SK-N-SH treated with all-trans-retinoic acid at 6 μM for 48 hours (cell line): ENCODE measurements around the gene BTG1.

Experiments used
- ATAC-seq: fragments of 200-7000 bp; cut with Tn5 transposase; 3 replicates; pipeline ENCODE4 v1.9.1; 2020; ENCODE audit warnings: mild to moderate bottlenecking, moderate library complexity
- ARNTL ChIP-seq: fragments of 450-650 bp; formaldehyde crosslinking; IDR thresholded peaks from 2 replicates; pipeline ENCODE4 v1.5.0; 2020; ENCODE audit warnings: low read depth, mild to moderate bottlenecking, moderate library complexity, borderline replicate concordance
- BACH2 ChIP-seq: fragments of 250-450 bp; sonication (Bioruptor Pico); IDR thresholded peaks from 2 replicates; pipeline ENCODE4 v1.9.0; 2021; ENCODE audit warnings: mild to moderate bottlenecking, borderline replicate concordance
- CSDC2 ChIP-seq: fragments of 250-450 bp; sonication (Bioruptor Pico); IDR thresholded peaks from 2 replicates; pipeline ENCODE4 v1.5.0; 2020; ENCODE audit warnings: mild to moderate bottlenecking, moderate library complexity
- ESRRG ChIP-seq: fragments of 250-450 bp; sonication (Bioruptor Pico); IDR thresholded peaks from 2 replicates; pipeline ENCODE4 v1.6.1; 2021; ENCODE audit warnings: mild to moderate bottlenecking
- GLIS3 ChIP-seq: fragments of 250-450 bp; sonication (Bioruptor Pico); IDR thresholded peaks from 2 replicates; pipeline ENCODE4 v1.5.0; 2020; ENCODE audit warnings: mild to moderate bottlenecking, moderate library complexity
- ISL1 ChIP-seq: fragments of 250-450 bp; sonication (Bioruptor Pico); IDR thresholded peaks from 2 replicates; pipeline ENCODE4 v2.1.2; 2022; ENCODE audit warnings: mild to moderate bottlenecking, moderate library complexity
- OSR1 ChIP-seq: fragments of 250-450 bp; sonication (Bioruptor Pico); IDR thresholded peaks from 2 replicates; pipeline ENCODE4 v1.8.0; 2022; ENCODE audit warnings: moderate library complexity, mild to moderate bottlenecking, inconsistent platforms
- RARB ChIP-seq: fragments of 250-450 bp; sonication (Bioruptor Pico); IDR thresholded peaks from 2 replicates; pipeline ENCODE4 v1.8.0; 2021; ENCODE audit warnings: mild to moderate bottlenecking, moderate library complexity
- SNAI2 ChIP-seq: fragments of 250-450 bp; sonication (Bioruptor Pico); IDR thresholded peaks from 2 replicates; pipeline ENCODE4 v1.5.0; 2020; ENCODE audit warnings: mild to moderate bottlenecking, moderate library complexity
- TCF4 ChIP-seq: fragments of 250-450 bp; sonication (Bioruptor Pico); IDR thresholded peaks from 2 replicates; pipeline ENCODE4 v1.8.0; 2021; ENCODE audit warnings: mild to moderate bottlenecking, moderate library complexity, borderline replicate concordance
- TOX ChIP-seq: fragments of 250-450 bp; sonication (Bioruptor Pico); IDR thresholded peaks from 2 replicates; pipeline ENCODE4 v1.8.0; 2021; ENCODE audit warnings: mild to moderate bottlenecking, moderate library complexity, borderline replicate concordance
- ZC3H10 ChIP-seq: fragments of 250-450 bp; sonication (Bioruptor Pico); IDR thresholded peaks from 2 replicates; pipeline ENCODE4 v1.5.1; 2021; ENCODE audit warnings: mild to moderate bottlenecking, moderate library complexity
- ZFP3 ChIP-seq: fragments of 250-450 bp; sonication (Bioruptor Pico); IDR thresholded peaks from 2 replicates; pipeline ENCODE4 v1.5.0; 2020; ENCODE audit warnings: mild to moderate bottlenecking, moderate library complexity
- ZFP30 ChIP-seq: fragments of 450-650 bp; formaldehyde crosslinking; IDR thresholded peaks from 2 replicates; pipeline ENCODE4 v1.5.0; 2022; ENCODE audit warnings: mild to moderate bottlenecking, moderate library complexity
- ZNF565 ChIP-seq: fragments of 450-650 bp; formaldehyde crosslinking; conservative IDR thresholded peaks from 2 replicates; pipeline ENCODE4 v1.5.0; 2020; ENCODE audit warnings: low read depth, mild to moderate bottlenecking, moderate library complexity
- ZNF70 ChIP-seq: fragments of 450-650 bp; formaldehyde crosslinking; IDR thresholded peaks from 2 replicates; pipeline ENCODE4 v1.5.0; 2020; ENCODE audit warnings: mild to moderate bottlenecking, moderate library complexity
- ZNF8 ChIP-seq: fragments of 450-650 bp; formaldehyde crosslinking; IDR thresholded peaks from 2 replicates; pipeline ENCODE4 v1.5.0; 2020; ENCODE audit warnings: mild to moderate bottlenecking, moderate library complexity
- TF ChIP-seq, protein P1 (sequence below): fragments of 250-450 bp; sonication (Bioruptor Pico); IDR thresholded peaks from 2 replicates; pipeline ENCODE4 v1.5.0; 2020; ENCODE audit warnings: mild to moderate bottlenecking, moderate library complexity
- TF ChIP-seq, protein P2 (sequence below): fragments of 250-450 bp; sonication (Bioruptor Pico); IDR thresholded peaks from 2 replicates; pipeline ENCODE4 v1.5.1; 2020; ENCODE audit warnings: low read depth, mild to moderate bottlenecking, moderate library complexity
- TF ChIP-seq, protein P3 (sequence below): fragments of 250-450 bp; sonication (Bioruptor Pico); IDR thresholded peaks from 2 replicates; pipeline ENCODE4 v1.8.0; 2021; ENCODE audit warnings: low read depth, mild to moderate bottlenecking, moderate library complexity, borderline replicate concordance
- TF ChIP-seq, protein P4 (sequence below): fragments of 250-450 bp; sonication (Bioruptor Pico); IDR thresholded peaks from 2 replicates; pipeline ENCODE4 v1.5.1; 2021; ENCODE audit warnings: mild to moderate bottlenecking, moderate library complexity
- TF ChIP-seq, protein P5 (sequence below): fragments of 250-450 bp; sonication (Bioruptor Pico); IDR thresholded peaks from 2 replicates; pipeline ENCODE4 v1.8.0; 2020; ENCODE audit warnings: mild to moderate bottlenecking, moderate library complexity, borderline replicate concordance

The BTG1 gene

DNA sequence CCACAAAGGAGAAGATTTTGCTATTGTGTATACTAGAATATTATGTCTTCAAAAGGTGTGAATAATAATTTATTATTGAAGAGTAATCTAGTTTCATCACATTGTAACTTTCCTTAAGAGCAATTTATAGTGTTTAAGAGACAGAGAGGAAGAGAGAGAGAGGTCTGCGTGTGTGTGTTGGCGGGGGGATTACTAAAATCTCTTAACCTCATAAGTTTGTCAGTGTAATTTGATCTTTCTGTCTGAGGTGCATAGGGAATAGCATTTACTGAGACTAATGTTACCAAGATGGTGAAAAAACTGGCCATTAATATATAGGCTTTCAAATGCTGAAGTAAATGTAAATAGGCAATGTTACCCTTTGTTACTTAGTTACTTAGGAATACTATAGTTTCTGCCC, 48.2 kb upstream of the BTG1 start:
- no peak for TF ChIP-seq TCF4 (CRISPR knock-in tag)
- TF ChIP-seq ZFP30 (CRISPR knock-in tag), result no peak
- TF ChIP-seq, protein P1, sequence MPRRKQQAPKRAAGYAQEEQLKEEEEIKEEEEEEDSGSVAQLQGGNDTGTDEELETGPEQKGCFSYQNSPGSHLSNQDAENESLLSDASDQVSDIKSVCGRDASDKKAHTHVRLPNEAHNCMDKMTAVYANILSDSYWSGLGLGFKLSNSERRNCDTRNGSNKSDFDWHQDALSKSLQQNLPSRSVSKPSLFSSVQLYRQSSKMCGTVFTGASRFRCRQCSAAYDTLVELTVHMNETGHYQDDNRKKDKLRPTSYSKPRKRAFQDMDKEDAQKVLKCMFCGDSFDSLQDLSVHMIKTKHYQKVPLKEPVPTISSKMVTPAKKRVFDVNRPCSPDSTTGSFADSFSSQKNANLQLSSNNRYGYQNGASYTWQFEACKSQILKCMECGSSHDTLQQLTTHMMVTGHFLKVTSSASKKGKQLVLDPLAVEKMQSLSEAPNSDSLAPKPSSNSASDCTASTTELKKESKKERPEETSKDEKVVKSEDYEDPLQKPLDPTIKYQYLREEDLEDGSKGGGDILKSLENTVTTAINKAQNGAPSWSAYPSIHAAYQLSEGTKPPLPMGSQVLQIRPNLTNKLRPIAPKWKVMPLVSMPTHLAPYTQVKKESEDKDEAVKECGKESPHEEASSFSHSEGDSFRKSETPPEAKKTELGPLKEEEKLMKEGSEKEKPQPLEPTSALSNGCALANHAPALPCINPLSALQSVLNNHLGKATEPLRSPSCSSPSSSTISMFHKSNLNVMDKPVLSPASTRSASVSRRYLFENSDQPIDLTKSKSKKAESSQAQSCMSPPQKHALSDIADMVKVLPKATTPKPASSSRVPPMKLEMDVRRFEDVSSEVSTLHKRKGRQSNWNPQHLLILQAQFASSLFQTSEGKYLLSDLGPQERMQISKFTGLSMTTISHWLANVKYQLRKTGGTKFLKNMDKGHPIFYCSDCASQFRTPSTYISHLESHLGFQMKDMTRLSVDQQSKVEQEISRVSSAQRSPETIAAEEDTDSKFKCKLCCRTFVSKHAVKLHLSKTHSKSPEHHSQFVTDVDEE (CRISPR knock-in tag), result no peak
- no peak for TF ChIP-seq ESRRG
- no peak for TF ChIP-seq ZNF565
- no peak for TF ChIP-seq TOX
- no peak for TF ChIP-seq RARB (CRISPR knock-in tag)
- no peak for TF ChIP-seq SNAI2 (CRISPR knock-in tag)
- TF ChIP-seq BACH2 (CRISPR knock-in tag), result no peak
- TF ChIP-seq GLIS3, result no peak
- TF ChIP-seq, protein P2, sequence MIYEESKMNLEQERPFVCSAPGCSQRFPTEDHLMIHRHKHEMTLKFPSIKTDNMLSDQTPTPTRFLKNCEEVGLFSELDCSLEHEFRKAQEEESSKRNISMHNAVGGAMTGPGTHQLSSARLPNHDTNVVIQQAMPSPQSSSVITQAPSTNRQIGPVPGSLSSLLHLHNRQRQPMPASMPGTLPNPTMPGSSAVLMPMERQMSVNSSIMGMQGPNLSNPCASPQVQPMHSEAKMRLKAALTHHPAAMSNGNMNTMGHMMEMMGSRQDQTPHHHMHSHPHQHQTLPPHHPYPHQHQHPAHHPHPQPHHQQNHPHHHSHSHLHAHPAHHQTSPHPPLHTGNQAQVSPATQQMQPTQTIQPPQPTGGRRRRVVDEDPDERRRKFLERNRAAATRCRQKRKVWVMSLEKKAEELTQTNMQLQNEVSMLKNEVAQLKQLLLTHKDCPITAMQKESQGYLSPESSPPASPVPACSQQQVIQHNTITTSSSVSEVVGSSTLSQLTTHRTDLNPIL (CRISPR knock-in tag), result no peak
- no peak for TF ChIP-seq OSR1
- TF ChIP-seq ARNTL, result no peak
- no peak for TF ChIP-seq ISL1
- no peak for TF ChIP-seq CSDC2 (CRISPR knock-in tag)
- TF ChIP-seq ZFP3 (CRISPR knock-in tag), result no peak
- no peak for TF ChIP-seq ZNF8 (CRISPR knock-in tag)
- TF ChIP-seq, protein P3, sequence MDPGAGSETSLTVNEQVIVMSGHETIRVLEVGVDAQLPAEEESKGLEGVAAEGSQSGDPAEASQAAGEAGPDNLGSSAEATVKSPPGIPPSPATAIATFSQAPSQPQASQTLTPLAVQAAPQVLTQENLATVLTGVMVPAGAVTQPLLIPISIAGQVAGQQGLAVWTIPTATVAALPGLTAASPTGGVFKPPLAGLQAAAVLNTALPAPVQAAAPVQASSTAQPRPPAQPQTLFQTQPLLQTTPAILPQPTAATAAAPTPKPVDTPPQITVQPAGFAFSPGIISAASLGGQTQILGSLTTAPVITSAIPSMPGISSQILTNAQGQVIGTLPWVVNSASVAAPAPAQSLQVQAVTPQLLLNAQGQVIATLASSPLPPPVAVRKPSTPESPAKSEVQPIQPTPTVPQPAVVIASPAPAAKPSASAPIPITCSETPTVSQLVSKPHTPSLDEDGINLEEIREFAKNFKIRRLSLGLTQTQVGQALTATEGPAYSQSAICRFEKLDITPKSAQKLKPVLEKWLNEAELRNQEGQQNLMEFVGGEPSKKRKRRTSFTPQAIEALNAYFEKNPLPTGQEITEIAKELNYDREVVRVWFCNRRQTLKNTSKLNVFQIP, result no peak
- no peak for ATAC-seq

DNA sequence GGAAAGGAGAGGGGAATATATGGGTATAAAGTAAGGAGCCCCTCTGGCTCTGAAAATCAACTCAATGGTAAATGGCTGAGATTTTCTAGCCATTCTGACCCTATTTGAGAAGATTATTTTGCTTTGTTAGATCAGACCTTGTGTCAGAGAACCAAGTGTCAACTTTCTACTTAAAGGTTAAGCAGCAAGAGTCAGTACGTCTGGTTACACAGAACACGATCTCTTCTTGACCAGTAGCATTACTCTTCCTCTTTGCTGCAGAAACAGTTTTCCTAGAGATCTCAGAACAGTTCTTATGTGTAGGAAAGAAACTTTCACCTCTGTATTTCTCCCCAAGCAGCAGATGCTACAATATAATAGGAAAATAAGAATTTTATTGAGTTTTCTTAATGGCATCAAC, 47.4 kb upstream of the BTG1 start:
- TF ChIP-seq ZC3H10 (CRISPR knock-in tag) (no peak), OSR1 (no peak), ZNF8 (CRISPR knock-in tag) (no peak), BACH2 (CRISPR knock-in tag) (no peak), ZFP30 (CRISPR knock-in tag) (no peak), ESRRG (no peak), ISL1 (no peak), ZFP3 (CRISPR knock-in tag) (no peak)
- TF ChIP-seq, protein P4, sequence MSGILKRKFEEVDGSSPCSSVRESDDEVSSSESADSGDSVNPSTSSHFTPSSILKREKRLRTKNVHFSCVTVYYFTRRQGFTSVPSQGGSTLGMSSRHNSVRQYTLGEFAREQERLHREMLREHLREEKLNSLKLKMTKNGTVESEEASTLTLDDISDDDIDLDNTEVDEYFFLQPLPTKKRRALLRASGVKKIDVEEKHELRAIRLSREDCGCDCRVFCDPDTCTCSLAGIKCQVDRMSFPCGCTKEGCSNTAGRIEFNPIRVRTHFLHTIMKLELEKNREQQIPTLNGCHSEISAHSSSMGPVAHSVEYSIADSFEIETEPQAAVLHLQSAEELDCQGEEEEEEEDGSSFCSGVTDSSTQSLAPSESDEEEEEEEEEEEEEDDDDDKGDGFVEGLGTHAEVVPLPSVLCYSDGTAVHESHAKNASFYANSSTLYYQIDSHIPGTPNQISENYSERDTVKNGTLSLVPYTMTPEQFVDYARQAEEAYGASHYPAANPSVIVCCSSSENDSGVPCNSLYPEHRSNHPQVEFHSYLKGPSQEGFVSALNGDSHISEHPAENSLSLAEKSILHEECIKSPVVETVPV, result no peak
- TF ChIP-seq, protein P5, sequence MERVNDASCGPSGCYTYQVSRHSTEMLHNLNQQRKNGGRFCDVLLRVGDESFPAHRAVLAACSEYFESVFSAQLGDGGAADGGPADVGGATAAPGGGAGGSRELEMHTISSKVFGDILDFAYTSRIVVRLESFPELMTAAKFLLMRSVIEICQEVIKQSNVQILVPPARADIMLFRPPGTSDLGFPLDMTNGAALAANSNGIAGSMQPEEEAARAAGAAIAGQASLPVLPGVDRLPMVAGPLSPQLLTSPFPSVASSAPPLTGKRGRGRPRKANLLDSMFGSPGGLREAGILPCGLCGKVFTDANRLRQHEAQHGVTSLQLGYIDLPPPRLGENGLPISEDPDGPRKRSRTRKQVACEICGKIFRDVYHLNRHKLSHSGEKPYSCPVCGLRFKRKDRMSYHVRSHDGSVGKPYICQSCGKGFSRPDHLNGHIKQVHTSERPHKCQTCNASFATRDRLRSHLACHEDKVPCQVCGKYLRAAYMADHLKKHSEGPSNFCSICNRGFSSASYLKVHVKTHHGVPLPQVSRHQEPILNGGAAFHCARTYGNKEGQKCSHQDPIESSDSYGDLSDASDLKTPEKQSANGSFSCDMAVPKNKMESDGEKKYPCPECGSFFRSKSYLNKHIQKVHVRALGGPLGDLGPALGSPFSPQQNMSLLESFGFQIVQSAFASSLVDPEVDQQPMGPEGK, result no peak
- no peak for ATAC-seq

DNA sequence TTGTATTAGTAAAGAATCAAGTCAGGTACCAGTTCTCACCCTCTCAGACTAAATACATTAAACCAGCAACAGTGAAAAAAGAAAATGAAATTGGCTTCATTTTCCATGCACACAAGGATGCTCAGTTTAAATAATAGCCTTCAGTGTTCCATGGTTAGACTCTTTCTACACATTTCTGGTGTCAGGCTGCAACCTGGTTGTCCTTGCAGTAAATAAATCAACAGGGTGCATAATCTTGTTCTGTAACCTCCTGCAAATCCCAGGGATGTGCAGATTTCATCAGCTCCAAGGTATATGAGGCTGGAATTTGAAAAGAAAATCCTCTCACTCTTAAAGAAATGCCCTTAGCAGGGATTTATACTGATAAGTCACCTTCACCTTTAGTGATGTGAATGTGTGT, 46.7 kb upstream of the BTG1 start:
- TF ChIP-seq ZNF70 (CRISPR knock-in tag), result no peak
- no peak for ATAC-seq

DNA sequence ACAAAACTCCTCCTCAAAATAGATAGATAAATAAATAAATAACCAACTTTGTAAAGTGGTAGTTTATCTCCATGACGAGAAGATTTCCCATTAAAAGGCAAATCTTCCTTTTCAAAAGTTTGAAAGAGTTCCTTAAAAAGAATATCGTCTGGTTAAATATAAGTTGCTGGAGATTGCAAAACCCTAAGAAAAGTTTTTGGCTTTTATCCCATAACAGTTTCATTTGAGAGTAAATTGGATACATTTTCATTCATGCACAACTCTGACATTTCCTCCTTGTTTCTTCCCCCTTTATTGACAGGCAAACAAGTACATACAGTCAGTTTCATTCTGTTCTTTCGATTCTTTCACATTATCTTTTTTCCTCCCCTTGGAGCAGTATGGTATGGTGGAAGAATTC, 45.4 kb upstream of the BTG1 start:
- TF ChIP-seq ESRRG, result no peak
- TF ChIP-seq GLIS3, result no peak
- no peak for ATAC-seq
